H9 (cell line): ENCODE measurements around the gene TMEM80. TPM values are rescaled to one million over a fixed set of nuclear protein-coding genes. Genes with fewer than 3 reads are reported as not detected.

Source experiments
- DNase-seq: peaks from one replicate; pipeline ENCODE4 v3.0.0-alpha.2; 2017
- H2AFZ ChIP-seq: one replicate; pipeline ENCODE4 v1.6.1; 2013; ENCODE audit warnings: mild to moderate bottlenecking, low read length, control low read depth, moderate library complexity
- H2AK5ac ChIP-seq: 2 replicates; pipeline ENCODE4 v1.6.1; 2013; ENCODE audit warnings: low read length, control low read depth, mixed read lengths; ENCODE audit not compliant: insufficient read length
- H2BK120ac ChIP-seq: one replicate; pipeline ENCODE4 v1.6.1; 2013; ENCODE audit warnings: low read depth, mild to moderate bottlenecking, low read length, control low read depth, inconsistent platforms; ENCODE audit not compliant: poor library complexity, severe bottlenecking
- H2BK12ac ChIP-seq: 2 replicates; pipeline ENCODE4 v1.6.1; 2013; ENCODE audit warnings: low read length, control low read depth, mixed read lengths, low read depth; ENCODE audit not compliant: insufficient read length
- H2BK15ac ChIP-seq: 2 replicates; pipeline ENCODE4 v1.6.1; 2013; ENCODE audit warnings: low read depth, low read length, control low read depth
- H2BK20ac ChIP-seq: one replicate; pipeline ENCODE4 v1.6.1; 2013; ENCODE audit warnings: low read depth, mild to moderate bottlenecking, low read length, control low read depth, inconsistent platforms; ENCODE audit not compliant: poor library complexity, severe bottlenecking
- H2BK5ac ChIP-seq: 2 replicates; pipeline ENCODE4 v1.6.1; 2013; ENCODE audit warnings: low read length, control low read depth, mixed read lengths; ENCODE audit not compliant: insufficient read length
- H3K14ac ChIP-seq: 2 replicates; pipeline ENCODE4 v1.6.1; 2013; ENCODE audit warnings: low read length, control low read depth; ENCODE audit not compliant: insufficient read depth
- H3K18ac ChIP-seq: 2 replicates; pipeline ENCODE4 v1.6.1; 2013; ENCODE audit warnings: low read depth, mild to moderate bottlenecking, mixed read lengths, low read length, control low read depth; ENCODE audit not compliant: insufficient read length
- H3K23ac ChIP-seq: 2 replicates; pipeline ENCODE4 v1.6.1; 2013; ENCODE audit warnings: low read length, control low read depth, mixed read lengths, low read depth; ENCODE audit not compliant: insufficient read length
- H3K23me2 ChIP-seq: 2 replicates; pipeline ENCODE4 v1.6.1; 2013; ENCODE audit warnings: low read depth, mild to moderate bottlenecking, mixed read lengths, low read length, control low read depth; ENCODE audit not compliant: insufficient read length, poor library complexity, severe bottlenecking
- H3K27ac ChIP-seq: 2 replicates; pipeline ENCODE4 v1.5.1; 2013; ENCODE audit warnings: low read length, control low read depth, mixed read lengths, low read depth; ENCODE audit not compliant: insufficient read length
- H3K27me3 ChIP-seq: 2 replicates; pipeline ENCODE4 v1.6.1; 2013; ENCODE audit warnings: low read length, control low read depth, inconsistent platforms; ENCODE audit not compliant: insufficient read depth
- H3K4ac ChIP-seq: 2 replicates; pipeline ENCODE4 v1.6.1; 2013; ENCODE audit warnings: low read depth, mild to moderate bottlenecking, control low read depth, inconsistent platforms, low read length, moderate library complexity
- H3K4me1 ChIP-seq: 2 replicates; pipeline ENCODE4 v1.6.1; 2013; ENCODE audit warnings: low read length, control low read depth, inconsistent platforms; ENCODE audit not compliant: insufficient read depth
- H3K4me2 ChIP-seq: 2 replicates; pipeline ENCODE4 v1.6.1; 2013; ENCODE audit warnings: low read length, control low read depth, mixed read lengths; ENCODE audit not compliant: insufficient read length, insufficient read depth
- H3K56ac ChIP-seq: 2 replicates; pipeline ENCODE4 v1.6.1; 2013; ENCODE audit warnings: low read depth, mild to moderate bottlenecking, mixed read lengths, low read length, control low read depth; ENCODE audit not compliant: insufficient read length
- H3K79me1 ChIP-seq: 2 replicates; pipeline ENCODE4 v1.6.1; 2013; ENCODE audit warnings: low read depth, mild to moderate bottlenecking, moderate library complexity, low read length, control low read depth, inconsistent platforms; ENCODE audit not compliant: insufficient read depth, poor library complexity, severe bottlenecking
- H3K79me2 ChIP-seq: 2 replicates; pipeline ENCODE4 v1.6.1; 2013; ENCODE audit warnings: low read length, control low read depth, inconsistent platforms; ENCODE audit not compliant: insufficient read depth
- H3K9ac ChIP-seq: 2 replicates; pipeline ENCODE4 v1.6.1; 2013; ENCODE audit warnings: low read length, control low read depth, mixed read lengths; ENCODE audit not compliant: insufficient read length; ENCODE audit errors: extremely low read depth
- H3K9me3 ChIP-seq: one replicate; pipeline ENCODE4 v1.6.1; 2013; ENCODE audit warnings: low read depth, low read length, inconsistent platforms; ENCODE audit not compliant: control insufficient read depth
- H3T11ph ChIP-seq: one replicate; pipeline ENCODE4 v1.6.1; 2013; ENCODE audit warnings: mild to moderate bottlenecking, low read length, control low read depth, inconsistent platforms
- H4K20me1 ChIP-seq: one replicate; pipeline ENCODE4 v1.6.1; 2013; ENCODE audit not compliant: control insufficient read depth, insufficient read length, insufficient read depth
- H4K5ac ChIP-seq: 2 replicates; pipeline ENCODE4 v1.6.1; 2013; ENCODE audit warnings: low read depth, mild to moderate bottlenecking, mixed read lengths, low read length, control low read depth; ENCODE audit not compliant: insufficient read length
- H4K8ac ChIP-seq: replicated peaks from 2 replicates; pipeline ENCODE4 v1.6.1; 2013; ENCODE audit warnings: low read length, control low read depth, mixed read lengths, low read depth; ENCODE audit not compliant: insufficient read length
- H4K91ac ChIP-seq: 2 replicates; pipeline ENCODE4 v1.6.1; 2013; ENCODE audit warnings: low read depth, mild to moderate bottlenecking, moderate library complexity, mixed read lengths, low read length, control low read depth; ENCODE audit not compliant: insufficient read length
- H3K27ac Mint-ChIP-seq, 3 experiments: 2 replicates in 2 of 3; 3 replicates in 1 of 3; pipeline ENCODE4 v1.8.0; 2020 to 2021; ENCODE audit warnings: mixed read lengths in 3 of 3, mild to moderate bottlenecking in 1 of 3, moderate library complexity in 1 of 3
- H3K27me3 Mint-ChIP-seq: 2 replicates; pipeline ENCODE4 v1.8.0; 2021; ENCODE audit warnings: low read depth, mild to moderate bottlenecking, moderate library complexity, mixed read lengths
- H3K36me3 Mint-ChIP-seq, 3 experiments: 2 replicates in 2 of 3; 3 replicates in 1 of 3; pipeline ENCODE4 v1.8.0; 2020 to 2021; ENCODE audit warnings: low read depth in 3 of 3, mixed read lengths in 3 of 3; ENCODE audit not compliant: insufficient read depth in 1 of 3
- H3K4me1 Mint-ChIP-seq, 2 experiments: 2 replicates each; pipeline ENCODE4 v1.8.0; 2020; ENCODE audit warnings: mixed read lengths in 2 of 2
- H3K4me3 Mint-ChIP-seq, 2 experiments: 2 replicates in 1 of 2; 3 replicates in 1 of 2; pipeline ENCODE4 v1.8.0; 2020 to 2021; ENCODE audit warnings: mild to moderate bottlenecking in 2 of 2, mixed read lengths in 2 of 2, moderate library complexity in 1 of 2
- H3K9me3 Mint-ChIP-seq, 2 experiments: 2 replicates in 1 of 2; 3 replicates in 1 of 2; pipeline ENCODE4 v1.8.0; 2020; ENCODE audit warnings: mild to moderate bottlenecking in 2 of 2, mixed read lengths in 2 of 2, moderate library complexity in 1 of 2
- CTCF ChIP-seq: fragments of 200-600 bp; sonication (generic); conservative IDR thresholded peaks from 3 replicates; pipeline ENCODE4 v1.8.0; 2021; ENCODE audit warnings: antibody characterized with exemption, mild to moderate bottlenecking
- WGBS: extraction: QIAGEN DNeasy Blood & Tissue Kit; methylation state at CpG from one replicate; pipeline ENCODE4 v1.1.7; 2013; ENCODE audit warnings: missing lambda C conversion rate, low lambda C conversion rate, mixed read lengths; ENCODE audit not compliant: insufficient read length; ENCODE audit errors: extremely low coverage; 5-methylcytosine and 5-hydroxymethylcytosine counted together
- total RNA-seq: library from RNA; stranded (reverse); gene quantifications from 2 replicates; pipeline ENCODE4 v1.2.1, GENCODE V29; 2021

Gene TMEM80
- total RNA-seq, 1 experiment from 2014 or later, result 23.6 TPM

GRCh38 chr11:680970-681369 lies 14.6 kb upstream of the TMEM80 start:
- Mint-ChIP-seq H3K9me3 (no peaks in the 10 kb centered on the region), H3K36me3 (peaks cover 58 to 87% (median 80%) of the 10 kb centered on the region in 3 experiments), H3K27me3 (no peaks in the 10 kb centered on the region), H3K27ac (peak overlapping the region in 2 of 3 experiments; percentile 72 to 83; a peak in 4 of 7 replicates), H3K4me3 (no peak overlapping the region), H3K4me1 (peaks cover 21 to 25% of the 10 kb centered on the region in 2 experiments)
- Histone ChIP-seq H3K14ac (no peak overlapping the region), H2BK12ac (no peak overlapping the region), H3K4ac (no peak overlapping the region), H3K9ac (no peak overlapping the region), H4K5ac (no peak overlapping the region), H3K56ac (no peak overlapping the region), H3T11ph (no peak overlapping the region), H2AK5ac (no peak overlapping the region), H3K23ac (no peak overlapping the region), H2AFZ (no peak overlapping the region), H3K9me3 (no peaks in the 10 kb centered on the region), H3K18ac (no peak overlapping the region), H2BK120ac (no peak overlapping the region), H3K4me1 (no peaks in the 10 kb centered on the region), H3K27me3 (no peaks in the 10 kb centered on the region), H2BK15ac (no peak overlapping the region), H3K79me1 (peaks cover 3% of the 10 kb centered on the region), H4K8ac (no peak overlapping the region), H3K79me2 (no peaks in the 10 kb centered on the region), H3K27ac (no peak overlapping the region), H4K91ac (no peak overlapping the region), H3K23me2 (no peaks in the 10 kb centered on the region), H3K4me2 (no peak overlapping the region), H2BK5ac (no peak overlapping the region), H2BK20ac (no peak overlapping the region), H4K20me1 (no peaks in the 10 kb centered on the region)
- no peak for DNase-seq
- no CpG with 5 or more reads among the region's 13 CpGs for WGBS
- TF ChIP-seq CTCF, result no peak
